Upper lobe of right lung (tissue), 1 donor: ENCODE results near the gene STX8. TPM values are rescaled to one million over a fixed set of nuclear protein-coding genes. Genes with fewer than 3 reads are reported as not detected.

ENCODE experiments used
- ATAC-seq: fragments of 200-7000 bp; cut with Tn5 transposase; one replicate; pipeline ENCODE4 v1.9.1; 2020; ENCODE audit warnings: mild to moderate bottlenecking, moderate library complexity
- DNase-seq: peaks from one replicate; pipeline ENCODE4 v3.0.0-alpha.2; 2020
- H3K27ac ChIP-seq: fragments of 200-600 bp; one replicate; pipeline ENCODE4 v1.8.0; 2022
- H3K27me3 ChIP-seq: fragments of 200-600 bp; one replicate; pipeline ENCODE4 v1.8.0; 2022; ENCODE audit warnings: mild to moderate bottlenecking
- H3K36me3 ChIP-seq: fragments of 200-600 bp; one replicate; pipeline ENCODE4 v1.8.0; 2022
- H3K4me1 ChIP-seq: fragments of 200-600 bp; one replicate; pipeline ENCODE4 v1.8.0; 2022
- H3K4me3 ChIP-seq: fragments of 200-600 bp; one replicate; pipeline ENCODE4 v1.8.0; 2022; ENCODE audit warnings: mild to moderate bottlenecking
- H3K9me3 ChIP-seq: fragments of 200-600 bp; one replicate; pipeline ENCODE4 v1.8.0; 2022
- intact Hi-C: fragments of 100-400 bp; cut with DNase I; formaldehyde crosslinking; loops from one replicate; pipeline ENCODE4 v1.11.0; 2022
- total RNA-seq: library from RNA; stranded (reverse); fragmentation: NEBNext Ultra II Directional; extraction: Animal tissue kit (Norgen Biotek cat#: 25700); gene quantifications from one replicate; pipeline ENCODE4 v1.2.1, GENCODE V29; 2021
- TF ChIP-seq, protein P1 (sequence below): fragments of 200-600 bp; IDR thresholded peaks from one replicate; pipeline ENCODE4 v1.8.0; 2022; ENCODE audit warnings: antibody characterized with exemption
- donor health status: DM: no; HTN: yes; CAD: no; lungs with severe emphysema.

Gene STX8
- total RNA-seq, 1 donor from 2014 or later: 52.5 TPM

DNA sequence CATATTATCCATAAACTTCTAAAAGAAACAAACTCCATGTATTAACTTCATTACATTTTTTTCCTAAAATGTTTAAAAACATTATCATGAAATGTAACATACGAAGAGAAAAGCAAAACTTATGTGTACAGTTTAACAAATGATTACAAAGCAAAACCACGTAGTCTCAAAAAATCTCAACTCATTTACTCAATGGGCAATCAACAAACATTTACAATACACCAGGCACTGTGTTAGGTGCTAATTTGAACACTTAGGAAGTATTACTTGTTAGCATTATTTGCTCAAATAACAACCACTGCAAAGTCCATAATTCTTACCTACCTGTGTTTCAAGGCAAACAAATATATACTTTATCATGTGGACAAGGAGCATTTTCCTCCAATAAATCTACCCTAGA is 164.9 kb downstream of the STX8 start:
- no peaks in the 10 kb centered on the region for H3K36me3 ChIP-seq
- no peak overlapping the region for H3K4me3 ChIP-seq
- no peaks in the 10 kb centered on the region for H3K9me3 ChIP-seq
- DNase-seq: no peak
- H3K4me1 ChIP-seq: no peaks in the 10 kb centered on the region
- TF ChIP-seq, protein P1, sequence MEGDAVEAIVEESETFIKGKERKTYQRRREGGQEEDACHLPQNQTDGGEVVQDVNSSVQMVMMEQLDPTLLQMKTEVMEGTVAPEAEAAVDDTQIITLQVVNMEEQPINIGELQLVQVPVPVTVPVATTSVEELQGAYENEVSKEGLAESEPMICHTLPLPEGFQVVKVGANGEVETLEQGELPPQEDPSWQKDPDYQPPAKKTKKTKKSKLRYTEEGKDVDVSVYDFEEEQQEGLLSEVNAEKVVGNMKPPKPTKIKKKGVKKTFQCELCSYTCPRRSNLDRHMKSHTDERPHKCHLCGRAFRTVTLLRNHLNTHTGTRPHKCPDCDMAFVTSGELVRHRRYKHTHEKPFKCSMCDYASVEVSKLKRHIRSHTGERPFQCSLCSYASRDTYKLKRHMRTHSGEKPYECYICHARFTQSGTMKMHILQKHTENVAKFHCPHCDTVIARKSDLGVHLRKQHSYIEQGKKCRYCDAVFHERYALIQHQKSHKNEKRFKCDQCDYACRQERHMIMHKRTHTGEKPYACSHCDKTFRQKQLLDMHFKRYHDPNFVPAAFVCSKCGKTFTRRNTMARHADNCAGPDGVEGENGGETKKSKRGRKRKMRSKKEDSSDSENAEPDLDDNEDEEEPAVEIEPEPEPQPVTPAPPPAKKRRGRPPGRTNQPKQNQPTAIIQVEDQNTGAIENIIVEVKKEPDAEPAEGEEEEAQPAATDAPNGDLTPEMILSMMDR: no peak
- intact Hi-C loops: no loop called here
- no peak for ATAC-seq
- H3K27ac ChIP-seq: no peak overlapping the region
- H3K27me3 ChIP-seq: no peaks in the 10 kb centered on the region

DNA sequence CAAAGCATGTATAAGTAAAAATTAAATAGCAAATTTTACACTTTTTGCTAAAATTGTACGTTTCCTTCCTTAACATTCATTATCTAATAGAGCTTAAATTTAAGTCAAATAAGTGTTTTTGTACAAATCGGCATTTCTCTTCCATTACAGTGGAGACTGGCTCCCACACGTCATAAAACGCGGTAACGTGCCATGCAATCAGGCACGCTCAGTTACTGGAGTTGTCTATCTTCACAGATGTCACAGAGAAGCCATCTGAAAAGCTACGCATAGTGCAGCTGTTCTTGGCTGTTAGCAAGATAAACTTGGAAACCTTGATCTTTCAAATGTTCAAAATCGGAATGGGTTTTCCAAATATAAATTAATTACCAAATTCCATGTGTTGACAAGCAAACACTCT is 165.3 kb downstream of the STX8 start:
- no peaks in the 10 kb centered on the region for H3K4me1 ChIP-seq
- no peaks in the 10 kb centered on the region for H3K9me3 ChIP-seq
- DNase-seq: no peak
- TF ChIP-seq, protein P1: no peak
- H3K27me3 ChIP-seq: no peaks in the 10 kb centered on the region
- no peaks in the 10 kb centered on the region for H3K36me3 ChIP-seq
- H3K4me3 ChIP-seq: no peak overlapping the region
- no peak overlapping the region for H3K27ac ChIP-seq
- no peak for ATAC-seq
- intact Hi-C loops: no loop called here

DNA sequence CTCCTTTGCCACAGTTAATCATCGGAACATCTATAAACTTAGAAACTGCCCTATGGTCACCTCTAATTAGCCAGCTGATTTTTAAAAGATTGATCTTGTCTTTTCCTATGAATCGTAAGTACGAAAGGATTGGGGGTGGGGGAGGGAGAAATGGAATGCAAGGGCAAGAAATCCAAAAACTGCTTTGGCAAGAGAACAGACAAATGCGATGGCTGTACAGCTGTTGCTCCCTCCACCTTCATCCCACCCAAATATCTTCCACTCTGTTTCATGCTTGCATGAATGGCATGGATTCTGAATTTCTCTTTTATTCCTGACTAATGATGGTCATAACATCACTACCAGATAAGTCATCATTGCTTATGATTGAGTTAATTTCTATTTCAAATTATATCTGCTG is 165.7 kb downstream of the STX8 start:
- Histone ChIP-seq H3K27me3 (no peaks in the 10 kb centered on the region), H3K4me1 (no peaks in the 10 kb centered on the region), H3K9me3 (no peaks in the 10 kb centered on the region), H3K27ac (no peak overlapping the region), H3K36me3 (no peaks in the 10 kb centered on the region), H3K4me3 (no peak overlapping the region)
- DNase-seq (no peak), ATAC-seq (no peak)
- TF ChIP-seq, protein P1: no peak
- intact Hi-C loops: no loop called here

DNA sequence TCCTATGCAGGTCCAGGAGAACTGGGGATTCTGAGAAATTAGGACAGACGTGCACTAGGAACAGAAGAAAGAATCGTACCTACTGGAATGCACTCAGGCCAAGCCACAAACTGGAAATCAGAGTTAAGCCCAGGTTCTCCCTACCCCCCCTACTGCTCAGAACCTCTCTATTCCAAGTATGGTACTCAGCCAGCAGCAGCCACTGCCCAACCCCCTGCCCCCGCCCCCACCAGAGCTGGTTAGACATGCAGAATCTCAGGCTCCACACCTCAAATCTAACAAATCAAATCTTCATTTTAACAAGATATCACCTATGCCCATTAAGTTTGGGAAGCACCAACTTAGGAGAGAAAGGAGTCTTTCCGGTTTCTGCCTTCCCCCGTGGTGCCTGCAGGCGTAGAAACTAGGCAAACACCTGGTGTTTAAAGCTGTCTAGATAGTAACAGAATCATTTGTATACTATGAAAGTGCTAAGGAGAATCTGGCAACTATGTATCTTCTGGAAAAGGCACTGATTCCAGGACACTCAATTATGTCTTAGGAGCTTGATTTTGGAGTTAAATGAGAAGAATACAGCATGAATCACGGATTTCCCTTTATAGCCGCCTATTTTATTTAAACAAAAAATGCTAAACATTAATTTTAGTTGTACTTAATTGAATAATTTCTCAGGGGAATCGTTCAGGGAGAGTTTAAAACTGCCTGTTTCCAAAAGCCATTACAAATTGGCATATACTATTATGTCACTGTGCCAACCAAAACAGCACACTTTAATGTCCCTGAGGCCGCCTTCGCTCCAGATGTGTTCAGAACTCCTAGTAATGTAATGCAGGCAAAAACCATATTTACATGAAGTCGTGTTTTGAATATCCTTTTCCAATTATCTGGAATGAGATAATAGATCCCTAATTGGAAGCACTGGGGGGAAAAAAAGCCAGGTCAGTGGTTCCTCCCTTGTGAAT is 166.5 kb downstream of the STX8 start:
- DNase-seq: no peak
- Histone ChIP-seq H3K27ac (no peak overlapping the region), H3K4me1 (no peaks in the 10 kb centered on the region), H3K27me3 (no peaks in the 10 kb centered on the region), H3K9me3 (no peaks in the 10 kb centered on the region), H3K4me3 (no peak overlapping the region), H3K36me3 (no peaks in the 10 kb centered on the region)
- no peak for ATAC-seq
- intact Hi-C loops: no loop called here
- TF ChIP-seq, protein P1: no peak

DNA sequence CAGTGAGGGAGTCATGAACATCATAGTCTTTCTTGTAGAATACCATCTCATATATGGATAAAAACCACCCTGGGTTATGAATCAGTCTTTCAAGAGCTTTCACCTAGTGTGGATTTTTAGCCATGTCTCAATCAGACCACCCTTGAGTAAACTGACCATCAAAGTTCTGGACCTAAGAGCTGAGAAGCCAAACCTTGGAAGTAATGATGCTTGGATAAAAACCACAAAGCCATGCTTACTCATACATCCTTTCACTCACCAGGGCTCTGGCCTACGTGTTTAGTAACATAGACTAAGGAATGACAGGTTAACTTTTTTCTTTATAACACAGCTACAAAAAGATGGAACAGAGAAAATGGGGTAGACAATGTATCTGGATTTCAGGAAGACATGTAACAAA is 167.2 kb downstream of the STX8 start:
- TF ChIP-seq, protein P1: no peak
- Histone ChIP-seq H3K4me1 (no peaks in the 10 kb centered on the region), H3K27ac (no peak overlapping the region), H3K9me3 (no peaks in the 10 kb centered on the region), H3K4me3 (no peak overlapping the region), H3K36me3 (no peaks in the 10 kb centered on the region), H3K27me3 (no peaks in the 10 kb centered on the region)
- intact Hi-C loops: no loop called here
- no peak for ATAC-seq
- DNase-seq: no peak
